ENCODE measurements around the gene LPP. TPM values are rescaled to one million over a fixed set of nuclear protein-coding genes. Genes with fewer than 3 reads are reported as not detected.

Gene LPP
- total RNA-seq, 2 donors from 2014 or later = 170 to 246 TPM

DNA sequence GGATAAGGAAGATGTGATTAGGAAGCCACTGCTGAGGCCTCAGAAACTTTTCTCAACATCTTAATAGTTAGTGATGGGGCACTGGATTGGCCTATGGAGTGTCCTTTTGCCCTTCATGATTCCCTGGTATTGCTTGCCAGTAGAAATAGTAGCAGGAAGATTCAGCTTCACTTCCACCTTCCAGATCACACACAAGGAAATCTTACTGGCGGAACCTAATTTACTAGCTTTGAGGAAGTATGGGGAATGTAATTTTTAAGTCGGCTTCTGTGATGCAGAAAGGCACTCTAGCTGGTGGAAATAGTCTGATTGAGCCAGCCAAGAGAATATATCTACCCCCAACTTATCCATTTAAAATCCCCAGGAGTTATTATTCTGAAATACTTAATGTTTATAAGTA, 46.5 kb downstream of the LPP start:
- H3K4me3 ChIP-seq = no peak overlapping the region
- no peak for DNase-seq
- no peaks in the 10 kb centered on the region for H3K27me3 ChIP-seq
- no peaks in the 10 kb centered on the region for H3K9me3 ChIP-seq
- TF ChIP-seq, protein P1, sequence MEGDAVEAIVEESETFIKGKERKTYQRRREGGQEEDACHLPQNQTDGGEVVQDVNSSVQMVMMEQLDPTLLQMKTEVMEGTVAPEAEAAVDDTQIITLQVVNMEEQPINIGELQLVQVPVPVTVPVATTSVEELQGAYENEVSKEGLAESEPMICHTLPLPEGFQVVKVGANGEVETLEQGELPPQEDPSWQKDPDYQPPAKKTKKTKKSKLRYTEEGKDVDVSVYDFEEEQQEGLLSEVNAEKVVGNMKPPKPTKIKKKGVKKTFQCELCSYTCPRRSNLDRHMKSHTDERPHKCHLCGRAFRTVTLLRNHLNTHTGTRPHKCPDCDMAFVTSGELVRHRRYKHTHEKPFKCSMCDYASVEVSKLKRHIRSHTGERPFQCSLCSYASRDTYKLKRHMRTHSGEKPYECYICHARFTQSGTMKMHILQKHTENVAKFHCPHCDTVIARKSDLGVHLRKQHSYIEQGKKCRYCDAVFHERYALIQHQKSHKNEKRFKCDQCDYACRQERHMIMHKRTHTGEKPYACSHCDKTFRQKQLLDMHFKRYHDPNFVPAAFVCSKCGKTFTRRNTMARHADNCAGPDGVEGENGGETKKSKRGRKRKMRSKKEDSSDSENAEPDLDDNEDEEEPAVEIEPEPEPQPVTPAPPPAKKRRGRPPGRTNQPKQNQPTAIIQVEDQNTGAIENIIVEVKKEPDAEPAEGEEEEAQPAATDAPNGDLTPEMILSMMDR (IDR thresholded peaks at IDR 0.05) = no peak
- H3K27ac ChIP-seq = no peak overlapping the region
- peak overlapping the region in 1 of 2 donors; percentile 12 for H3K9ac ChIP-seq (ENCODE audit: low read depth in 2 of 2, low read length in 2 of 2)
- no peaks in the 10 kb centered on the region for H3K36me3 ChIP-seq
- peaks cover 19% of the 10 kb centered on the region for H3K4me1 ChIP-seq
- intact Hi-C loops (cut with DNase I) = no loop called here

DNA sequence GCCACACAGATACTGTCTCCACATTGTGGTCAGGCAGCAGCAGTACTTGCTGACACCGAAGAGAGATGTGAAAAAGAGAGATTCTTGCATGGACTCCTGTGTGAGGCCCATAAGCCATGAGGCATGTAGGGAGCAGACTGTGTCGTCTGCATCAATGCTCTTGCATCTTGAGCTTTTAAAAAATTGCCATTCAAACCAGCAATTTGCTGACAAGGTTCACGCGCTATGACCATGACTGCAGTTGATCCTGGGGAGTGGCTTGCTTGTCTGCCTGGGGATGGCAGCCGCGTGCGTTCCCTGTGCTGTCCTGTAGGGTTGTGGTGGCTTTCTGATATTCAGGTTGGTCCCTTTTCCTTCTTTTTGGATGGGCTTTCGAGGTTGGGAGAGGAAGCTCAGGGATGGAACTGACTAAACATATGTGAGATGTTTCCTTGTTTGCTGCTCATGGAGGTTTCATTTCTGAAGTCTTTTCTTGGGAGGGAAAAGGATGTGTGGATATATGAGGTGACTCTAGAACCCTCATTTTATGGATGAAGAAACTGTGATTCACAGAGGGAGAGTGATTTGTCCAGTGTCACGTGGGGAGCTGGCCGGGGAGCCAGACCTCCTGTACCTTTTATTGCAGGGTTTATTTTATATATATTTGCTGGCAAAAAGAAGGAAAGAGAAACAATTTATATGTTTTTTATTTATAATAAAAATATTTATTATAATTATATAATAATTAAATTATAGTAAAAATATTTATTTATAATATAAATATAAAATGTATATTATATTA, 48.6 kb downstream of the LPP start:
- no peak overlapping the region for H3K9ac ChIP-seq (ENCODE audit: low read depth in 2 of 2, low read length in 2 of 2)
- no peak overlapping the region for H3K4me3 ChIP-seq
- no peak overlapping the region for H3K27ac ChIP-seq
- H3K27me3 ChIP-seq = no peaks in the 10 kb centered on the region
- H3K4me1 ChIP-seq = peaks cover 10% of the 10 kb centered on the region
- H3K9me3 ChIP-seq = no peaks in the 10 kb centered on the region
- intact Hi-C loops (cut with DNase I) = no loop called here
- no peaks in the 10 kb centered on the region for H3K36me3 ChIP-seq
- TF ChIP-seq, protein P1 (IDR thresholded peaks at IDR 0.05) = no peak
- no peak for DNase-seq

DNA sequence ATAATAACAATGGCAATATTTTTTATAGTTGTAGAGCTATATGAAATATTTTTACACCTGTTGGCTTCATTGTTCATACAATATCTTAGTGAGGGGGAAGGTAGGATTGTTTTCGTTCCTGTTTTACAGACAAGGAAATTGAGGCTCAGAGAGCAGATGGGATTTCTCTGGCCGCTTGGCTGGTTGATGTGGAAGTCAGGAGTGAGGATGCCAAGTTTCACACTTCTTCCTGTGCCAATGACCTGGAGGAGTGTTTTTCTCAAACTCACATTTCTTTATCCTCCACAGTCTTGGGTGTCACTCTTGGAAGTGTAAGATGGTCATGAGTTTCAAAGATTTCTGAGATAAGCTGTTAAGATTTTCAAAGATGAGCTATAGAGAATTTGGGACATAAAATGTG, 50.6 kb downstream of the LPP start:
- H3K4me3 ChIP-seq = no peak overlapping the region
- no peak overlapping the region for H3K9ac ChIP-seq (ENCODE audit: low read depth in 2 of 2, low read length in 2 of 2)
- no peaks in the 10 kb centered on the region for H3K27me3 ChIP-seq
- TF ChIP-seq, protein P1 (IDR thresholded peaks at IDR 0.05) = no peak
- no peak overlapping the region for H3K27ac ChIP-seq
- no peaks in the 10 kb centered on the region for H3K36me3 ChIP-seq
- H3K9me3 ChIP-seq = no peaks in the 10 kb centered on the region
- no peaks in the 10 kb centered on the region for H3K4me1 ChIP-seq
- DNase-seq = no peak
- intact Hi-C loops (cut with DNase I) = no loop called here

DNA sequence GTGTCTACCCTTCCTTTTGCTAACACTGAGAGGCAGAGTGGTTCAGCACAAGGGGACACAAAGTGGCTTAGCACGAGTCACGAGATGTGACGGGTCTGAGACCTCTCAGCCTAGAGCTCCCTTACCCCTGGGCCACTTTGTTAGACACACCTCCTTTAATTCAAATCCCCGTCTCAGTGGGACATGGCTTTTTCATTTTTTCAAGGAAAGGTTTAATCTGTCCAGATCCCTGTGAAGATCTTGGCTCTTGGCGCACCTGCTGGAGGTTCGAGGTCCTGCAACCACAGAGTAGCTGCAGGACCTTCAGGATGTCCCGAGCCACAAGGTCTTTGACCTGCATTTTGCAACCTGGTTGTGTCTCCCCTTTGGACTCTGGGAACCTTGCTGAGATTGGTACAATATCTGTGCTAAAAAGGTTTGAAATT, 52.0 kb downstream of the LPP start:
- H3K4me1 ChIP-seq = no peaks in the 10 kb centered on the region
- DNase-seq = peak; percentile 49
- TF ChIP-seq, protein P1 (IDR thresholded peaks at IDR 0.05) = peak; percentile 47

GRCh38 chr3:188206787-188207186, 52.8 kb downstream of the LPP start:
- no peak overlapping the region for H3K27ac ChIP-seq

More for the DNA sequence above, 52.0 kb downstream of the LPP start:
- no peaks in the 10 kb centered on the region for H3K9me3 ChIP-seq
- no peak overlapping the region for H3K4me3 ChIP-seq
- no peaks in the 10 kb centered on the region for H3K27me3 ChIP-seq
- H3K36me3 ChIP-seq = no peaks in the 10 kb centered on the region
- H3K9ac ChIP-seq (ENCODE audit: low read depth in 2 of 2, low read length in 2 of 2) = no peak overlapping the region
- no peak overlapping the region for H3K27ac ChIP-seq
- intact Hi-C loops (cut with DNase I) = no loop called here

More at GRCh38 chr3:188206787-188207186, 52.8 kb downstream of the LPP start:
- H3K4me1 ChIP-seq = peaks cover 3% of the 10 kb centered on the region
- H3K36me3 ChIP-seq = no peaks in the 10 kb centered on the region
- TF ChIP-seq, protein P1 (IDR thresholded peaks at IDR 0.05) = no peak
- no peak for DNase-seq
- H3K9ac ChIP-seq (ENCODE audit: low read depth in 2 of 2, low read length in 2 of 2) = no peak overlapping the region
- H3K4me3 ChIP-seq = no peak overlapping the region
- no peaks in the 10 kb centered on the region for H3K27me3 ChIP-seq
- no peaks in the 10 kb centered on the region for H3K9me3 ChIP-seq
- intact Hi-C loops (cut with DNase I) = no loop called here

All from colonic mucosa (tissue), 4 donors.